HepG2 (cell line): ENCODE measurements around the gene RABL2B. TPM values are rescaled to one million over a fixed set of nuclear protein-coding genes. Genes with fewer than 3 reads are reported as not detected.

Source experiments
- ATAC-seq: fragments of 200-7000 bp; cut with Tn5 transposase; 3 replicates; pipeline ENCODE4 v1.9.1; 2020; ENCODE audit warnings: mild to moderate bottlenecking, moderate library complexity
- BruUV-seq: library from RNA; stranded (reverse); fragments of 400-500 nt; replicated peaks from 2 replicates; lab custom pipeline; 2021; lab: Mats Ljungman, UMichigan
- CTCF ChIA-PET: fragments of 300-600 bp; formaldehyde crosslinking; extraction: SDS; loops from one replicate; lab custom pipeline; 2021; ENCODE audit warnings: low total read pairs, inconsistent platforms, low intra/inter-chr PET ratio; lab: Yijun Ruan, JAX
- POLR2A ChIA-PET: fragments of 350-600 bp; sonication (Branson Sonifier 250); formaldehyde crosslinking; loops from one replicate; lab custom pipeline; 2020; ENCODE audit warnings: antibody characterized with exemption, inconsistent platforms; lab: Yijun Ruan, JAX
- DNase-seq: peaks from one replicate; pipeline ENCODE4 v3.0.0-alpha.2; 2015; ENCODE audit warnings: low spot score
- FAIRE-seq: peaks from 3 replicates; lab custom pipeline; 2011; peaks lifted over from hg19 to GRCh38; lab: Jason Lieb, UNC
- H2AFZ ChIP-seq: one replicate; pipeline ENCODE4 v1.6.1; 2011; ENCODE audit warnings: low read length, inconsistent platforms
- H3K27ac ChIP-seq: fragments of 300-600 bp; 3 replicates; pipeline ENCODE4 v1.8.0; 2011; ENCODE audit warnings: mixed run types, mild to moderate bottlenecking, mixed read lengths, low read length, inconsistent platforms; ENCODE audit not compliant: insufficient read depth; ENCODE audit errors: extremely low read length
- H3K27me3 ChIP-seq, 2 experiments: fragments of 200-600 bp in 1 of 2; 2 replicates in 1 of 2; 3 replicates in 1 of 2; pipeline versions ENCODE4 v1.6.0 to v1.8.0; 2011; ENCODE audit warnings: low read length in 2 of 2, mild to moderate bottlenecking in 2 of 2, moderate library complexity in 2 of 2, inconsistent platforms in 1 of 2; ENCODE audit not compliant: insufficient read depth in 2 of 2, control insufficient read depth in 1 of 2
- H3K36me3 ChIP-seq, 2 experiments: fragments of 200-600 bp in 1 of 2; replicated peaks in 1 of 2; 2 replicates in 1 of 2; 3 replicates in 1 of 2; pipeline versions ENCODE4 v1.5.1 to v1.8.0; 2011; ENCODE audit warnings: low read length in 2 of 2, inconsistent platforms in 1 of 2; ENCODE audit not compliant: insufficient read depth in 2 of 2, control insufficient read depth in 1 of 2
- H3K4me1 ChIP-seq: 2 replicates; pipeline ENCODE4 v1.5.1; 2012; ENCODE audit warnings: low read length, inconsistent platforms; ENCODE audit not compliant: insufficient read depth
- H3K4me2 ChIP-seq: 2 replicates; pipeline ENCODE4 v1.6.0; 2011; ENCODE audit warnings: low read depth, low read length, inconsistent platforms
- H3K4me3 ChIP-seq, 3 experiments: fragments of 200-600 bp in 1 of 3; sonication (generic), shearing (Covaris generic) in 1 of 3; replicated peaks in 1 of 3; 2 replicates each; pipeline ENCODE4 v1.5.1; 2011 to 2016; ENCODE audit warnings: low read length in 3 of 3, inconsistent platforms in 2 of 3, low read depth in 2 of 3, mild to moderate bottlenecking in 2 of 3, control low read depth in 1 of 3, mixed read lengths in 1 of 3; ENCODE audit not compliant: insufficient read depth in 1 of 3
- H3K79me2 ChIP-seq: one replicate; pipeline ENCODE4 v1.6.1; 2011; ENCODE audit warnings: low read length, inconsistent platforms; ENCODE audit not compliant: insufficient read depth
- H3K9ac ChIP-seq: 2 replicates; pipeline ENCODE4 v1.6.0; 2011; ENCODE audit warnings: mild to moderate bottlenecking, low read depth, low read length, inconsistent platforms; ENCODE audit not compliant: insufficient read depth
- H3K9me3 ChIP-seq: 2 replicates; pipeline ENCODE4 v1.5.1; 2012; ENCODE audit warnings: mild to moderate bottlenecking, low read length
- H4K20me1 ChIP-seq: 2 replicates; pipeline ENCODE4 v1.6.0; 2011; ENCODE audit warnings: inconsistent platforms, mild to moderate bottlenecking, low read length, moderate library complexity; ENCODE audit not compliant: insufficient read depth
- GPBP1L1 ChIP-seq: sonication (generic); formaldehyde crosslinking; IDR thresholded peaks from 2 replicates; pipeline ENCODE4 v1.5.0; 2020; ENCODE audit warnings: mild to moderate bottlenecking, missing genetic modification reagents
- HES4 ChIP-seq: sonication (generic); formaldehyde crosslinking; IDR thresholded peaks from 2 replicates; pipeline ENCODE4 v1.9.0; 2021; ENCODE audit warnings: mild to moderate bottlenecking, missing genetic modification reagents, borderline replicate concordance
- IRF2 ChIP-seq: IDR thresholded peaks from 2 replicates; pipeline ENCODE4 v1.6.1; 2018; ENCODE audit warnings: missing genetic modification reagents, missing compliant biosample characterization
- NR2F2 ChIP-seq: IDR thresholded peaks from 2 replicates; pipeline ENCODE4 v1.6.1; 2012; ENCODE audit warnings: low read depth, inconsistent platforms, borderline replicate concordance
- SMARCE1 ChIP-seq: fragments of 450-650 bp; IDR thresholded peaks from 2 replicates; pipeline ENCODE4 v1.6.1; 2017; ENCODE audit warnings: borderline replicate concordance
- ZBTB21 ChIP-seq: sonication (generic); formaldehyde crosslinking; IDR thresholded peaks from 2 replicates; pipeline ENCODE4 v1.4.0; 2020; ENCODE audit warnings: missing genetic modification reagents
- ZHX1 ChIP-seq: sonication (generic); formaldehyde crosslinking; IDR thresholded peaks from 2 replicates; pipeline ENCODE4 v1.8.1; 2022; ENCODE audit warnings: low read depth, mild to moderate bottlenecking, missing genetic modification reagents
- ZNF235 ChIP-seq: sonication (generic); formaldehyde crosslinking; IDR thresholded peaks from 2 replicates; pipeline ENCODE4 v1.8.1; 2023; ENCODE audit warnings: mild to moderate bottlenecking, missing genetic modification reagents, borderline replicate concordance
- ZNF3 ChIP-seq: IDR thresholded peaks from 2 replicates; pipeline ENCODE4 v1.7.0; 2017; ENCODE audit warnings: inconsistent platforms
- ZNF460 ChIP-seq: sonication (generic); formaldehyde crosslinking; IDR thresholded peaks from 2 replicates; pipeline ENCODE4 v1.5.1; 2020; ENCODE audit warnings: missing genetic modification reagents, mild to moderate bottlenecking, borderline replicate concordance
- ZNF546 ChIP-seq: sonication (generic); formaldehyde crosslinking; conservative IDR thresholded peaks from 2 replicates; pipeline ENCODE4 v1.8.1; 2023; ENCODE audit warnings: mild to moderate bottlenecking, missing genetic modification reagents
- WGBS: methylation state at CpG from one replicate; pipeline ENCODE4 v1.1.6; 2017; ENCODE audit warnings: low lambda C conversion rate; 5-methylcytosine and 5-hydroxymethylcytosine counted together
- in situ Hi-C: cut with HindIII; loops from 2 replicates; pipeline ENCODE4 v1.10.0; 2017; ENCODE audit warnings: low pct_unique_long_range_greater_than_20kb; ENCODE audit not compliant: extremely low pct_ligation_motif_present
- intact Hi-C: fragments of 100-400 bp; cut with micrococcal nuclease; formaldehyde crosslinking; loops from one replicate; pipeline ENCODE4 v1.10.0; 2022; ENCODE audit not compliant: unreplicated experiment
- polyA plus RNA-seq, 8 experiments: library from polyadenylated mRNA; depleted of rRNA in 3 of 8; stranded (reverse) in 7 of 8; unstranded in 1 of 8; fragments of >200 nt; fragmentation: Illumina TruSeq in 4 of 8; extraction: Trizol in 4 of 8; gene quantifications; 2 replicates each; pipeline versions ENCODE4 v1.2.1 to v1.2.3, GENCODE V29; 2011 to 2016; ENCODE audit warnings: low read depth in 4 of 8, missing spikeins in 1 of 8, mixed read lengths in 1 of 8; ENCODE audit not compliant: insufficient read depth in 1 of 8
- total RNA-seq, 5 experiments: library from RNA; depleted of rRNA; stranded (reverse); fragments of >200 nt; fragmentation: Illumina TruSeq; extraction: Trizol; gene quantifications; 2 replicates each; pipeline ENCODE4 v1.2.3, GENCODE V29; 2016; ENCODE audit warnings: low read depth in 1 of 5

Gene RABL2B
- total and polyA plus RNA-seq, 2 of the 13 experiments (the other 11 are each of a cell fraction or from before 2014, with no cell fraction given): 8.0 to 27.9 TPM

GRCh38 chr22:50723991-50724390, 59.4 kb downstream of the RABL2B start:
- no peak for ATAC-seq
- no peak for DNase-seq
- Histone ChIP-seq H3K4me3 (no peak overlapping the region), H3K4me2 (no peak overlapping the region), H3K9me3 (no peaks in the 10 kb centered on the region), H3K4me1 (peaks cover 10% of the 10 kb centered on the region; the same call in 1 of the 2 replicates), H4K20me1 (no peaks in the 10 kb centered on the region; the same call in 1 of the 2 replicates), H3K27ac (no peak overlapping the region), H3K79me2 (no peaks in the 10 kb centered on the region), H3K36me3 (peaks cover 19 to 38% of the 10 kb centered on the region in 2 experiments), H3K27me3 (no peaks in the 10 kb centered on the region), H2AFZ (no peak overlapping the region), H3K9ac (no peak overlapping the region)
- in situ Hi-C loops: no loop called here
- TF ChIP-seq IRF2 (CRISPR knock-in tag) (no peak), GPBP1L1 (CRISPR knock-in tag) (no peak), ZBTB21 (CRISPR knock-in tag) (no peak), HES4 (no peak), ZNF546 (no peak), SMARCE1 (no peak), ZHX1 (CRISPR knock-in tag) (no peak), ZNF3 (CRISPR knock-in tag) (no peak), NR2F2 (no peak), ZNF460 (CRISPR knock-in tag) (no peak), ZNF235 (CRISPR knock-in tag) (no peak)
- POLR2A ChIA-PET: no interaction called here
- FAIRE-seq: no peak
- 96% methylated on average over 4 of the region's 7 CpGs for WGBS
- intact Hi-C loops: no loop called here
- no TSS peak for BruUV-seq
- CTCF ChIA-PET: no interaction called here
